ENCODE results near the gene ARSD.
A peak's percentile ranks its signal among the peaks of the same experiment; 100 is the strongest.
"Not testable (repeated sequence)": the region's sequence is repeated elsewhere in the genome, so short reads cannot be mapped to it uniquely, and the experiment has no call there.

- TF ChIP-seq CTCF (IDR thresholded peaks at IDR 0.05), result not testable (repeated sequence)
- TF ChIP-seq POLR2A (IDR thresholded peaks at IDR 0.05), result peak in 2 of 3 donors; percentile 55 to 63
Observed at GRCh38 chrX:2963992-2964794, 35.1 kb upstream of the ARSD start.
